ENCODE measurements around the gene WNT7B.
A peak's percentile ranks its signal among the peaks of the same experiment; 100 is the strongest.

The WNT7B gene

GRCh38 chr22:45977003-45977411 lies at the start of gene WNT7B:
TSS of gene WNT7B (minus strand) at chr22:45977162. CDS start at chr22:45976754, 408 bp downstream.
- peak; percentile 7 to 10 for DNase-seq
- no peak for TF ChIP-seq POLR2A (IDR thresholded peaks at IDR 0.05; ENCODE audit: low read length)
- TF ChIP-seq GATA1 (IDR thresholded peaks at IDR 0.05; ENCODE audit: low read depth, low read length), result no peak

GRCh38 chr22:46025973-46026898 lies 49.3 kb upstream of the WNT7B start:
- no peak for DNase-seq
- TF ChIP-seq POLR2A (IDR thresholded peaks at IDR 0.05; ENCODE audit: low read length) (no peak), GATA1 (IDR thresholded peaks at IDR 0.05; ENCODE audit: low read depth, low read length) (no peak)

- DNase-seq, result no peak
- TF ChIP-seq POLR2A (IDR thresholded peaks at IDR 0.05; ENCODE audit: low read length) (no peak), GATA1 (IDR thresholded peaks at IDR 0.05; ENCODE audit: low read depth, low read length) (no peak)
Measured at GRCh38 chr22:46025225-46025972, 48.4 kb upstream of the WNT7B start.

- DNase-seq, result no peak
- no peak for TF ChIP-seq POLR2A (IDR thresholded peaks at IDR 0.05; ENCODE audit: low read length)
- no peak for TF ChIP-seq GATA1 (IDR thresholded peaks at IDR 0.05; ENCODE audit: low read depth, low read length)
Measured at GRCh38 chr22:46024136-46024840, 47.3 kb upstream of the WNT7B start.

GRCh38 chr22:46023558-46023981 lies 46.6 kb upstream of the WNT7B start:
- TF ChIP-seq GATA1 (IDR thresholded peaks at IDR 0.05; ENCODE audit: low read depth, low read length) (no peak), POLR2A (IDR thresholded peaks at IDR 0.05; ENCODE audit: low read length) (no peak)
- no peak for DNase-seq

- TF ChIP-seq POLR2A (IDR thresholded peaks at IDR 0.05; ENCODE audit: low read length) (no peak), GATA1 (IDR thresholded peaks at IDR 0.05; ENCODE audit: low read depth, low read length) (no peak)
Measured at GRCh38 chr22:46022881-46023512, 46.0 kb upstream of the WNT7B start.

GRCh38 chr22:46021577-46021976 lies 44.6 kb upstream of the WNT7B start:
- no peak for TF ChIP-seq POLR2A (IDR thresholded peaks at IDR 0.05; ENCODE audit: low read length)

More at GRCh38 chr22:46022881-46023512, 46.0 kb upstream of the WNT7B start:
- no peak for DNase-seq

GRCh38 chr22:46019351-46019750 lies 42.4 kb upstream of the WNT7B start:
- no peak for TF ChIP-seq POLR2A (IDR thresholded peaks at IDR 0.05; ENCODE audit: low read length)
- no peak for TF ChIP-seq GATA1 (IDR thresholded peaks at IDR 0.05; ENCODE audit: low read depth, low read length)
- DNase-seq, result peak in 1 of 2 experiments; percentile 19

More at GRCh38 chr22:46021577-46021976, 44.6 kb upstream of the WNT7B start:
- no peak for DNase-seq

- no peak for DNase-seq
- TF ChIP-seq GATA1 (IDR thresholded peaks at IDR 0.05; ENCODE audit: low read depth, low read length) (no peak), POLR2A (IDR thresholded peaks at IDR 0.05; ENCODE audit: low read length) (no peak)
Measured at GRCh38 chr22:46018859-46019258, 41.9 kb upstream of the WNT7B start.

- no peak for TF ChIP-seq GATA1 (IDR thresholded peaks at IDR 0.05; ENCODE audit: low read depth, low read length)
- no peak for TF ChIP-seq POLR2A (IDR thresholded peaks at IDR 0.05; ENCODE audit: low read length)
- DNase-seq, result no peak
Measured at GRCh38 chr22:46017166-46017565, 40.2 kb upstream of the WNT7B start.

- peak; percentile 83 to 94 for DNase-seq
- TF ChIP-seq GATA1 (IDR thresholded peaks at IDR 0.05; ENCODE audit: low read depth, low read length) (no peak), POLR2A (IDR thresholded peaks at IDR 0.05; ENCODE audit: low read length) (peak; percentile 70)
Measured at GRCh38 chr22:46013460-46014416, 36.8 kb upstream of the WNT7B start.

GRCh38 chr22:46012881-46013281 lies 35.9 kb upstream of the WNT7B start:
- no peak for DNase-seq
- no peak for TF ChIP-seq POLR2A (IDR thresholded peaks at IDR 0.05; ENCODE audit: low read length)
- no peak for TF ChIP-seq GATA1 (IDR thresholded peaks at IDR 0.05; ENCODE audit: low read depth, low read length)
